ENCODE measurements around the gene SLC35A3. TPM values are rescaled to one million over a fixed set of nuclear protein-coding genes. Genes with fewer than 3 reads are reported as not detected.

Gene SLC35A3
- total and polyA plus RNA-seq, 10 donors: 7.2 to 26.5 (median 22.0) TPM

GRCh38 chr1:99978218-99978617 lies 8.4 kb downstream of the SLC35A3 start:
- no peak for DNase-seq
- H3K4me1 ChIP-seq: peaks cover 0 to 7% (median 1%) of the 10 kb centered on the region in 6 donors
- H3K36me3 ChIP-seq: peaks cover 0 to 32% (median 8%) of the 10 kb centered on the region in 6 donors
- intact Hi-C loops (cut with DNase I; ENCODE audit: low total_unique reads): no loop called here
- no peak overlapping the region for H3K27ac ChIP-seq
- H3K9me3 ChIP-seq: no peaks in the 10 kb centered on the region
- TF ChIP-seq POLR2A (IDR thresholded peaks at IDR 0.05): no peak
- no peaks in the 10 kb centered on the region for H3K27me3 ChIP-seq (replicated peaks in 1 of 7)
- H3K4me3 ChIP-seq: no peak overlapping the region
- 89 to 100% (median 98%) methylated on average over 2 of the region's 2 CpGs for WGBS, 5 donors

- no peak for DNase-seq
- Histone ChIP-seq H3K4me1 (no peaks in the 10 kb centered on the region), H3K36me3 (peaks cover 0 to 37% (median 8%) of the 10 kb centered on the region in 6 donors), H3K4me3 (no peak overlapping the region), H3K9me3 (peaks cover 0 to 4% (median 0%) of the 10 kb centered on the region in 8 donors), H3K27me3 (replicated peaks in 1 of 7) (no peaks in the 10 kb centered on the region), H3K27ac (no peak overlapping the region)
- intact Hi-C loops (cut with DNase I; ENCODE audit: low total_unique reads): no loop called here
- TF ChIP-seq, protein P1, sequence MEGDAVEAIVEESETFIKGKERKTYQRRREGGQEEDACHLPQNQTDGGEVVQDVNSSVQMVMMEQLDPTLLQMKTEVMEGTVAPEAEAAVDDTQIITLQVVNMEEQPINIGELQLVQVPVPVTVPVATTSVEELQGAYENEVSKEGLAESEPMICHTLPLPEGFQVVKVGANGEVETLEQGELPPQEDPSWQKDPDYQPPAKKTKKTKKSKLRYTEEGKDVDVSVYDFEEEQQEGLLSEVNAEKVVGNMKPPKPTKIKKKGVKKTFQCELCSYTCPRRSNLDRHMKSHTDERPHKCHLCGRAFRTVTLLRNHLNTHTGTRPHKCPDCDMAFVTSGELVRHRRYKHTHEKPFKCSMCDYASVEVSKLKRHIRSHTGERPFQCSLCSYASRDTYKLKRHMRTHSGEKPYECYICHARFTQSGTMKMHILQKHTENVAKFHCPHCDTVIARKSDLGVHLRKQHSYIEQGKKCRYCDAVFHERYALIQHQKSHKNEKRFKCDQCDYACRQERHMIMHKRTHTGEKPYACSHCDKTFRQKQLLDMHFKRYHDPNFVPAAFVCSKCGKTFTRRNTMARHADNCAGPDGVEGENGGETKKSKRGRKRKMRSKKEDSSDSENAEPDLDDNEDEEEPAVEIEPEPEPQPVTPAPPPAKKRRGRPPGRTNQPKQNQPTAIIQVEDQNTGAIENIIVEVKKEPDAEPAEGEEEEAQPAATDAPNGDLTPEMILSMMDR (IDR thresholded peaks at IDR 0.05 in 8 of 11, conservative IDR thresholded peaks at IDR 0.05 in 3 of 11): no peak
- TF ChIP-seq POLR2A (IDR thresholded peaks at IDR 0.05) (no peak), POLR2AphosphoS5 (IDR thresholded peaks at IDR 0.05) (no peak)
Observed at GRCh38 chr1:99979091-99979490, 9.3 kb downstream of the SLC35A3 start.

DNA sequence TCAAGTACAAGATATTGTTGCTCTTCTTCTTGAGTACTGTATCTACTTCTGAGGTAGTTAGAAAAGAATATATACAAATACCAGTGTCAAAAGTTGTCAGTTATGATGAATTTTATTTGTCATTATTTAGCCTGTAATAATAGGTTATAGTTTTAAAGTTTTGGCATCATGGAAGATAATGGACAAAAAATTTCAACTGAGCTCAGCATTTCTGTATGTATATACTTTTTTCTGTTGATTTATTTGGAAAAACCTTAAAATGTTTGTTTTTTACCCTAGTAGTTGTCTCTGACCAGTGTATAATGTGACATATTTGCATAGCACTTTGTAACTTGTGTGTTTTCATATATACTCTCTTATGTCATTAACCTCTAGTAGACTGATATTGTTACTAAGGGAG lies 11.1 kb downstream of the SLC35A3 start:
- Histone ChIP-seq H3K4me1 (no peaks in the 10 kb centered on the region), H3K9me3 (peaks cover 0 to 14% (median 5%) of the 10 kb centered on the region in 8 donors), H3K4me3 (no peak overlapping the region), H3K36me3 (peaks cover 0 to 23% (median under 1%) of the 10 kb centered on the region in 6 donors), H3K27ac (no peak overlapping the region), H3K27me3 (replicated peaks in 1 of 7) (no peaks in the 10 kb centered on the region)
- DNase-seq: no peak
- TF ChIP-seq, protein P1 (IDR thresholded peaks at IDR 0.05 in 8 of 11, conservative IDR thresholded peaks at IDR 0.05 in 3 of 11): no peak
- TF ChIP-seq POLR2A (IDR thresholded peaks at IDR 0.05) (no peak), POLR2AphosphoS5 (IDR thresholded peaks at IDR 0.05) (no peak)
- intact Hi-C loops (cut with DNase I; ENCODE audit: low total_unique reads): no loop called here

DNA sequence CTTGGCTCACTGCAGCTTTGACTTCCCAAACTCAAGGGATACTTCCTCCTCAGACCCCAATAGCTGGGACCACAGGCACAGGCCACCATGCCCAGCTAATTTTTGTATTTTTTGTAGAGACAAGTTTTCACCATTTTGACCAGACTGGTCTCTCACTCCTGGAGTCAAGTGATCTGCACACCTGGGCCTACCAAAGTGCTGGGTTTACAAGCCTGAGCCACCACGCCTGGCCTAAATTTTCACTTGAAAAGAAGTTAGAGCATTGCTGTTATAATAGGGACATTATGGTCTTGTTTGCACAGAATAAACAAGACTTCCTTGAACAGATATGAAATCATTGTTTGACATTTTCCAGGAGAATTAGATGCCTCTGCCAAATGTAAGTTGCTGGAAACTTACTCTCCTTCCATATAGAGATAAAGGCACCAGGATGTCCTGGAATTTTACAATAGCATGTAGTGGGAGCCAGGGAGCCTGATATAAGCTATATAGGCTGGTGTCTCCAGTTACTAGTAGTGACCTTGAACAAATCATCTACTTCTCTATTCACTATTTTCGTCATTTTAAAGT lies 16.9 kb downstream of the SLC35A3 start:
- H3K4me3 ChIP-seq: no peak overlapping the region
- peaks cover 0 to 25% (median 10%) of the 10 kb centered on the region in 6 donors for H3K36me3 ChIP-seq
- peaks cover 0 to 9% (median 0%) of the 10 kb centered on the region in 6 donors for H3K4me1 ChIP-seq
- DNase-seq: no peak
- no peaks in the 10 kb centered on the region for H3K27me3 ChIP-seq (replicated peaks in 1 of 7)
- H3K9me3 ChIP-seq: peaks cover under 1 to 27% (median 18%) of the 10 kb centered on the region in 8 donors
- TF ChIP-seq POLR2A (IDR thresholded peaks at IDR 0.05) (no peak), POLR2AphosphoS5 (IDR thresholded peaks at IDR 0.05) (no peak)
- TF ChIP-seq, protein P1 (IDR thresholded peaks at IDR 0.05 in 8 of 11, conservative IDR thresholded peaks at IDR 0.05 in 3 of 11): no peak
- WGBS, 5 donors: 82 to 95% (median 88%) methylated on average over 2 of the region's 2 CpGs
- no peak overlapping the region for H3K27ac ChIP-seq
- intact Hi-C loops (cut with DNase I; ENCODE audit: low total_unique reads): no loop called here
